Astrocyte of the cerebellum (primary cell): ENCODE results near the gene ZNF140.

Source experiments
- DNase-seq: peaks from one replicate; pipeline ENCODE4 v3.0.0-alpha.2; 2011; ENCODE audit warnings: low read depth
- H3K4me3 ChIP-seq: 2 replicates; pipeline ENCODE4 v1.5.1; 2011; ENCODE audit warnings: mild to moderate bottlenecking, low read depth, low read length, moderate library complexity
- in situ Hi-C: cut with HindIII; loops from 2 replicates; pipeline ENCODE4 v1.10.0; 2017; ENCODE audit warnings: low sequenced_read_pairs
- TF ChIP-seq, protein P1 (sequence below): IDR thresholded peaks from 2 replicates; pipeline ENCODE4 v1.5.1; 2012; ENCODE audit warnings: low read length, low read depth, moderate library complexity, mild to moderate bottlenecking; ENCODE audit errors: missing control alignments

Gene ZNF140

GRCh38 chr12:133080368-133081158, at the start of gene ZNF140:
ZNF140 (plus strand) TSS chr12:133080923; CDS start chr12:133081321, 398 bp downstream.
- DNase-seq, result peak; percentile 95
- TF ChIP-seq, protein P1, sequence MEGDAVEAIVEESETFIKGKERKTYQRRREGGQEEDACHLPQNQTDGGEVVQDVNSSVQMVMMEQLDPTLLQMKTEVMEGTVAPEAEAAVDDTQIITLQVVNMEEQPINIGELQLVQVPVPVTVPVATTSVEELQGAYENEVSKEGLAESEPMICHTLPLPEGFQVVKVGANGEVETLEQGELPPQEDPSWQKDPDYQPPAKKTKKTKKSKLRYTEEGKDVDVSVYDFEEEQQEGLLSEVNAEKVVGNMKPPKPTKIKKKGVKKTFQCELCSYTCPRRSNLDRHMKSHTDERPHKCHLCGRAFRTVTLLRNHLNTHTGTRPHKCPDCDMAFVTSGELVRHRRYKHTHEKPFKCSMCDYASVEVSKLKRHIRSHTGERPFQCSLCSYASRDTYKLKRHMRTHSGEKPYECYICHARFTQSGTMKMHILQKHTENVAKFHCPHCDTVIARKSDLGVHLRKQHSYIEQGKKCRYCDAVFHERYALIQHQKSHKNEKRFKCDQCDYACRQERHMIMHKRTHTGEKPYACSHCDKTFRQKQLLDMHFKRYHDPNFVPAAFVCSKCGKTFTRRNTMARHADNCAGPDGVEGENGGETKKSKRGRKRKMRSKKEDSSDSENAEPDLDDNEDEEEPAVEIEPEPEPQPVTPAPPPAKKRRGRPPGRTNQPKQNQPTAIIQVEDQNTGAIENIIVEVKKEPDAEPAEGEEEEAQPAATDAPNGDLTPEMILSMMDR, result peak; percentile 19
- peak within 1 kb of the TSS; percentile 74 for H3K4me3 ChIP-seq
- in situ Hi-C loops, result no loop called here

DNA sequence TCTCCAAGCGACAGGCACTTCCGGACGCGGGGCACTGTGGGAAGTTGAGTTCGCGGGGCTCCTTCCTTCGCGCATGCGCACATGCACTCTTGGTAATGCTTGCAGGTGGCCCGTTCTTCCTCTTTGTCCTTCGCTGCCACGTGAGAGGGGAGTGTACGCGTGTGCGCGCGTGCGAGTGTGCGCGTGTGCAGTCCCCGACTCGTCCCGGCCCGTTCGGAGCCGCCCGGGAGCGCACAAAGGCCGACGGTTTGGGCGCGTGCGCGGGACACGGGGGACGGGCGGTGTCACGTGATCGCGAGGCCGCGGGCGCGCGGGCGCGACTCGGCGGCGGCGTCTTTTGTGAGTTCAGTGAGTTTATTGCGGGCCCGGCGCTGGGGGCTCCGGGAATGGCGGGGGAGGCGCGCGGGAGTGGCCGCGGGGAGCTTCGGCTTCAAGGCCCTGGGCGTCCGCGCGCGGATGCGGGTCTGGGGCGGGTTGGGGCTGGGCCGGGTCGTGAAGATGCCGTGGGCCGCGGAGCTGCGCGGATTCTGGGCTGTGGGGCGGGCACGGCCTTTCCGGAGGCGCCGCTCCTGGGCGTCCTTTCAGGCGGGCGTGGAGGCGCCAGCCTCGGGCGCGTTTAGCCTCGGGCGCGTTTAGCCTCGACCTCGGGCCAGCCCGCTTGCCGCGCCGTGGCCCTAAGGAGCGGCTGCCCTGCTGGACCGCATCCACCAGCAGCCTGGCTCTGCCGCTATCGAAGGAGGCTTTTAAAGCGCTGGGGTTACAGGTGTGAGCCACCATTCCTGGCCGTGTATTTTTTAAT, 43.3 kb upstream of the ZNF140 start, which contains the start of gene ZNF84:
ZNF84 (plus strand) TSS at position 303 of the 799 bp plus-strand sequence. CDS start 3,959 bp downstream, outside the sequence.
- TF ChIP-seq, protein P1, result no peak
- in situ Hi-C loops, result no loop called here
- peak; percentile 96 for DNase-seq
- H3K4me3 ChIP-seq, result peak within 1 kb of the TSS; percentile 73

DNA sequence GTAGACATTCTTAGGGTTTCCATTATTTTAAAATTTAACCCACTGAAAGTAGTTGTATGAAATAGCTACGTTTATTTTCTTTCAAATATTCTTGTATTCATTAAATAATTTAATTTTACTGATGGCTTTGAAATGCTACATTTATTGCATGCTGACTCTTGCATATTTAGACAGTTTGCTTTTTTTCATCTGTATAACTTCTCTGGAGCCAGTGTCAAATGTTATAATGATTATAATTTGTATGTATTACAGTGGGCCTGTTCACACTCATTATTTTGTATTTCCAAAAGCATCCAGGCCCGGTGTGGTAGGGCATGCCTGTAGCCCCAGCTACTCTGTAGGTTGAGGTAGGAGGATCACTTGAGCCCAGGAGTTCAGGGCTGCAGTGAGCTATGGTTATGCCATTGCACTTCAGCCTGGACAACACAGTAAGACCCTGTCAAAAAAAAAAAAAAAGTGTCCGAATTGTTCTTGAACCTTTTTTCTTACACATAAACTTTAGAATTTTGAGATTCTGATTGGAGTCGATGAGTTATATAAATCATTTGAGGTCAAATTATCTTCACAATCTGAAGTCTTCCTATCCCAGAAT, 42.5 kb upstream of the ZNF140 start:
- TF ChIP-seq, protein P1, result no peak
- peak overlapping the region; percentile 73 for H3K4me3 ChIP-seq
- in situ Hi-C loops, result no loop called here
- no peak for DNase-seq

- no peak for DNase-seq
- in situ Hi-C loops, result no loop called here
- H3K4me3 ChIP-seq, result no peak overlapping the region
- TF ChIP-seq, protein P1, result no peak
Measured at GRCh38 chr12:133046698-133047097, 34.0 kb upstream of the ZNF140 start.

GRCh38 chr12:133057446-133057845, 23.3 kb upstream of the ZNF140 start:
- DNase-seq, result no peak
- no peak overlapping the region for H3K4me3 ChIP-seq
- in situ Hi-C loops, result no loop called here
- TF ChIP-seq, protein P1, result no peak

GRCh38 chr12:133058203-133059113, 22.3 kb upstream of the ZNF140 start:
- no peak overlapping the region for H3K4me3 ChIP-seq
- DNase-seq, result no peak
- TF ChIP-seq, protein P1, result no peak
- in situ Hi-C loops, result no loop called here
